Measurements from ENCODE around the gene SERPINB6. TPM values are rescaled to one million over a fixed set of nuclear protein-coding genes. Genes with fewer than 3 reads are reported as not detected.

The SERPINB6 gene
- total and polyA plus RNA-seq, 9 of the 15 experiments (the other 6 are each of a cell fraction or from before 2014, with no cell fraction given), result 86.6 to 211 (median 143) TPM

GRCh38 chr6:2931970-2932748, 39.2 kb downstream of the SERPINB6 start (continued):
- TF ChIP-seq MXI1 (IDR thresholded peaks at IDR 0.05; ENCODE audit: low read depth, low read length), result peak; percentile 61; the same call in 1 of the 2 replicates
- no peak for TF ChIP-seq SREBF1 (IDR thresholded peaks at IDR 0.05; ENCODE audit: borderline replicate concordance, low read depth, low read length)
- TF ChIP-seq, protein P1, sequence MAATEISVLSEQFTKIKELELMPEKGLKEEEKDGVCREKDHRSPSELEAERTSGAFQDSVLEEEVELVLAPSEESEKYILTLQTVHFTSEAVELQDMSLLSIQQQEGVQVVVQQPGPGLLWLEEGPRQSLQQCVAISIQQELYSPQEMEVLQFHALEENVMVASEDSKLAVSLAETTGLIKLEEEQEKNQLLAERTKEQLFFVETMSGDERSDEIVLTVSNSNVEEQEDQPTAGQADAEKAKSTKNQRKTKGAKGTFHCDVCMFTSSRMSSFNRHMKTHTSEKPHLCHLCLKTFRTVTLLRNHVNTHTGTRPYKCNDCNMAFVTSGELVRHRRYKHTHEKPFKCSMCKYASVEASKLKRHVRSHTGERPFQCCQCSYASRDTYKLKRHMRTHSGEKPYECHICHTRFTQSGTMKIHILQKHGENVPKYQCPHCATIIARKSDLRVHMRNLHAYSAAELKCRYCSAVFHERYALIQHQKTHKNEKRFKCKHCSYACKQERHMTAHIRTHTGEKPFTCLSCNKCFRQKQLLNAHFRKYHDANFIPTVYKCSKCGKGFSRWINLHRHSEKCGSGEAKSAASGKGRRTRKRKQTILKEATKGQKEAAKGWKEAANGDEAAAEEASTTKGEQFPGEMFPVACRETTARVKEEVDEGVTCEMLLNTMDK (IDR thresholded peaks at IDR 0.05; ENCODE audit: borderline replicate concordance, insufficient read depth, low read depth, low read length, poor library complexity, severe bottlenecking), result no peak
- peak; percentile 89; the same call in 1 of the 2 replicates for TF ChIP-seq PHB2 (IDR thresholded peaks at IDR 0.05; ENCODE audit: low read depth)
- peak in 1 of 2 experiments; percentile 73; a peak in 1 of 4 replicates for TF ChIP-seq ETV6 (IDR thresholded peaks at IDR 0.05; ENCODE audit: borderline replicate concordance in 1 of 2, low read depth in 2 of 2, low read length in 1 of 2)
- TF ChIP-seq ETV6 (CRISPR knock-in tag; IDR thresholded peaks at IDR 0.05; ENCODE audit: borderline replicate concordance), result no peak
- 0 out of 2 replicates have a peak, but pooled peaks have one; percentile 31 for TF ChIP-seq ELF1 (tag; IDR thresholded peaks at IDR 0.05)
- TF ChIP-seq ILF3 (IDR thresholded peaks at IDR 0.05; ENCODE audit: borderline replicate concordance), result no peak
- peak; percentile 73; the same call in 1 of the 2 replicates for TF ChIP-seq MYC (IDR thresholded peaks at IDR 0.05; ENCODE audit: low read depth, low read length)
- no peak for TF ChIP-seq MYC (CRISPR knock-in tag; IDR thresholded peaks at IDR 0.05; ENCODE audit: borderline replicate concordance, low read depth)
- TF ChIP-seq ZNF384 (IDR thresholded peaks at IDR 0.05; ENCODE audit: low read depth, low read length), result peak; percentile 26
- peak; percentile 99 for TF ChIP-seq DPF2 (IDR thresholded peaks at IDR 0.05)
- no peak for TF ChIP-seq NR1H2 (CRISPR knock-in tag; IDR thresholded peaks at IDR 0.05)
- TF ChIP-seq ZNF239 (CRISPR knock-in tag; IDR thresholded peaks at IDR 0.05), result no peak
- no peak for TF ChIP-seq ERF (CRISPR knock-in tag; IDR thresholded peaks at IDR 0.05)
- peak; percentile 83; the same call in 1 of the 2 replicates for TF ChIP-seq TARDBP (IDR thresholded peaks at IDR 0.05)
- peak; percentile 67; the same call in 1 of the 2 replicates for TF ChIP-seq ZKSCAN8 (CRISPR knock-in tag; IDR thresholded peaks at IDR 0.05)
- TF ChIP-seq ARID1B (IDR thresholded peaks at IDR 0.05), result peak; percentile 98
- peak; percentile 39; the same call in 1 of the 2 replicates for TF ChIP-seq MYNN (IDR thresholded peaks at IDR 0.05)
- no peak for TF ChIP-seq MYNN (CRISPR knock-in tag; IDR thresholded peaks at IDR 0.05)
- TF ChIP-seq SAFB2 (IDR thresholded peaks at IDR 0.05; ENCODE audit: borderline replicate concordance, low read depth, low read length, severe bottlenecking), result no peak
- TF ChIP-seq ZNF586 (CRISPR knock-in tag; conservative IDR thresholded peaks at IDR 0.05), result no peak
- TF ChIP-seq, protein P2, sequence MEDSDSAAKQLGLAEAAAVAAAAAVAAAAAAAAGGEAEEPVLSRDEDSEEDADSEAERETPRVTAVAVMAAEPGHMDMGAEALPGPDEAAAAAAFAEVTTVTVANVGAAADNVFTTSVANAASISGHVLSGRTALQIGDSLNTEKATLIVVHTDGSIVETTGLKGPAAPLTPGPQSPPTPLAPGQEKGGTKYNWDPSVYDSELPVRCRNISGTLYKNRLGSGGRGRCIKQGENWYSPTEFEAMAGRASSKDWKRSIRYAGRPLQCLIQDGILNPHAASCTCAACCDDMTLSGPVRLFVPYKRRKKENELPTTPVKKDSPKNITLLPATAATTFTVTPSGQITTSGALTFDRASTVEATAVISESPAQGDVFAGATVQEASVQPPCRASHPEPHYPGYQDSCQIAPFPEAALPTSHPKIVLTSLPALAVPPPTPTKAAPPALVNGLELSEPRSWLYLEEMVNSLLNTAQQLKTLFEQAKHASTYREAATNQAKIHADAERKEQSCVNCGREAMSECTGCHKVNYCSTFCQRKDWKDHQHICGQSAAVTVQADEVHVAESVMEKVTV (CRISPR knock-in tag; IDR thresholded peaks at IDR 0.05), result peak; percentile 97
- no peak for TF ChIP-seq FOXO4 (CRISPR knock-in tag; IDR thresholded peaks at IDR 0.05)
- TF ChIP-seq HDAC6 (IDR thresholded peaks at IDR 0.05; ENCODE audit: low read depth, low read length), result no peak

Data from K562 (cell line).